Measurements from ENCODE around the gene CPSF3. TPM values are rescaled to one million over a fixed set of nuclear protein-coding genes. Genes with fewer than 3 reads are reported as not detected.

Gene CPSF3
- total RNA-seq, 1 donor from 2014 or later, result 44.0 TPM

GRCh38 chr2:9398881-9399780 lies 24.3 kb upstream of the CPSF3 start:
- TF ChIP-seq CTCF (IDR thresholded peaks at IDR 0.05), result no peak
- Mint-ChIP-seq H3K27me3 (no peaks in the 10 kb centered on the region), H3K27ac (no peak overlapping the region), H3K4me3 (no peak overlapping the region), H3K9me3 (no peaks in the 10 kb centered on the region), H3K36me3 (ENCODE audit: low read depth) (peaks cover 5% of the 10 kb centered on the region), H3K4me1 (no peaks in the 10 kb centered on the region)
- no peak for ATAC-seq (ENCODE audit: low read depth)
- ChIA-PET CTCF (no interaction called here), POLR2A (interaction anchor here (0.6 kb wide), 1 partner anchor 1530 kb away, joined by 3 read pairs; no protein-coding TSS in a partner anchor)
- intact Hi-C loops (cut with micrococcal nuclease), result no loop called here
- no peak for DNase-seq

GRCh38 chr2:9400268-9401058 lies 23.0 kb upstream of the CPSF3 start:
- Mint-ChIP-seq H3K36me3 (ENCODE audit: low read depth) (peaks cover 13% of the 10 kb centered on the region), H3K27ac (no peak overlapping the region), H3K9me3 (no peaks in the 10 kb centered on the region), H3K27me3 (no peaks in the 10 kb centered on the region), H3K4me1 (no peaks in the 10 kb centered on the region), H3K4me3 (no peak overlapping the region)
- TF ChIP-seq CTCF (IDR thresholded peaks at IDR 0.05), result no peak
- intact Hi-C loops (cut with micrococcal nuclease), result no loop called here
- DNase-seq (no peak), ATAC-seq (ENCODE audit: low read depth) (no peak)
- POLR2A ChIA-PET, result interaction anchor here (0.6 kb wide), 1 partner anchor 1528 kb away, joined by 3 read pairs; no protein-coding TSS in a partner anchor
- CTCF ChIA-PET, result no interaction called here

- ATAC-seq (ENCODE audit: low read depth), result no peak
Observed at GRCh38 chr2:9401059-9401547, 22.4 kb upstream of the CPSF3 start.

GRCh38 chr2:9401646-9402371 lies 21.6 kb upstream of the CPSF3 start:
- DNase-seq (no peak), ATAC-seq (ENCODE audit: low read depth) (no peak)
- intact Hi-C loops (cut with micrococcal nuclease), result no loop called here
- Mint-ChIP-seq H3K4me3 (no peak overlapping the region), H3K27ac (no peak overlapping the region), H3K4me1 (no peaks in the 10 kb centered on the region), H3K36me3 (ENCODE audit: low read depth) (peaks cover 21% of the 10 kb centered on the region), H3K27me3 (no peaks in the 10 kb centered on the region), H3K9me3 (no peaks in the 10 kb centered on the region)
- CTCF ChIA-PET, result no interaction called here
- no peak for TF ChIP-seq CTCF (IDR thresholded peaks at IDR 0.05)
- POLR2A ChIA-PET, result no interaction called here

More at GRCh38 chr2:9401059-9401547, 22.4 kb upstream of the CPSF3 start:
- Mint-ChIP-seq H3K9me3 (no peaks in the 10 kb centered on the region), H3K4me1 (no peaks in the 10 kb centered on the region), H3K4me3 (no peak overlapping the region), H3K36me3 (ENCODE audit: low read depth) (peaks cover 16% of the 10 kb centered on the region), H3K27me3 (no peaks in the 10 kb centered on the region), H3K27ac (no peak overlapping the region)
- no peak for DNase-seq
- ChIA-PET CTCF (no interaction called here), POLR2A (no interaction called here)
- TF ChIP-seq CTCF (IDR thresholded peaks at IDR 0.05), result no peak
- intact Hi-C loops (cut with micrococcal nuclease), result no loop called here

Measured in activated B cell treated with CpG ODN at 0.5 μM for 24 hours (primary cell).